T-helper 1 cell treated with Interleukin-12 subunit alpha and Interleukin-12 subunit beta and Interleukin-4 antibody, amounts not matched to agents 30 ng/mL and 1 ng/mL, for 36 hours (primary cell): Measurements from ENCODE around the gene CLRN3. TPM values are rescaled to one million over a fixed set of nuclear protein-coding genes. Genes with fewer than 3 reads are reported as not detected.

Experiments
- intact Hi-C: fragments of 100-400 bp; cut with micrococcal nuclease; formaldehyde crosslinking; loops from one replicate; pipeline ENCODE4 v1.15.1; 2024
- total RNA-seq: library from RNA; stranded (reverse); gene quantifications from 2 replicates; pipeline ENCODE4 v1.2.3, GENCODE V29; 2022

Gene CLRN3
- total RNA-seq, 1 donor from 2014 or later: not detected

GRCh38 chr10:127903789-127904188 lies 11.0 kb upstream of the CLRN3 start:
- intact Hi-C loops: no loop called here

- intact Hi-C loops: no loop called here
Observed at GRCh38 chr10:127899766-127900387, 7.1 kb upstream of the CLRN3 start.

- intact Hi-C loops: no loop called here
Observed at GRCh38 chr10:127897177-127897576, 4.4 kb upstream of the CLRN3 start.

GRCh38 chr10:127896590-127896989 lies 3.8 kb upstream of the CLRN3 start:
- intact Hi-C loops: no loop called here

- intact Hi-C loops: no loop called here
Observed at GRCh38 chr10:127894146-127894545, 1.4 kb upstream of the CLRN3 start.

GRCh38 chr10:127890832-127891334 lies 1.9 kb downstream of the CLRN3 start:
- intact Hi-C loops: no loop called here

GRCh38 chr10:127890216-127890615 lies 2.5 kb downstream of the CLRN3 start:
- intact Hi-C loops: no loop called here

- intact Hi-C loops: no loop called here
Observed at GRCh38 chr10:127889605-127890195, 3.0 kb downstream of the CLRN3 start.

- intact Hi-C loops: no loop called here
Observed at GRCh38 chr10:127888521-127889312, 4.0 kb downstream of the CLRN3 start.

- intact Hi-C loops: no loop called here
Observed at GRCh38 chr10:127887541-127888415, 5.0 kb downstream of the CLRN3 start.

GRCh38 chr10:127886371-127887051 lies 6.2 kb downstream of the CLRN3 start:
- intact Hi-C loops: no loop called here

- intact Hi-C loops: no loop called here
Observed at GRCh38 chr10:127884501-127884900, 8.2 kb downstream of the CLRN3 start.

GRCh38 chr10:127883516-127883915 lies 9.2 kb downstream of the CLRN3 start:
- intact Hi-C loops: no loop called here

- intact Hi-C loops: no loop called here
Observed at GRCh38 chr10:127882801-127883459, 9.8 kb downstream of the CLRN3 start.

GRCh38 chr10:127882391-127882790 lies 10.3 kb downstream of the CLRN3 start:
- intact Hi-C loops: no loop called here

GRCh38 chr10:127881262-127881661 lies 11.5 kb downstream of the CLRN3 start:
- intact Hi-C loops: no loop called here

- intact Hi-C loops: no loop called here
Observed at GRCh38 chr10:127880557-127880956, 12.2 kb downstream of the CLRN3 start.

- intact Hi-C loops: no loop called here
Observed at GRCh38 chr10:127878475-127879055, 14.2 kb downstream of the CLRN3 start.

GRCh38 chr10:127877699-127878098 lies 15.0 kb downstream of the CLRN3 start:
- intact Hi-C loops: no loop called here

- intact Hi-C loops: no loop called here
Observed at GRCh38 chr10:127877116-127877515, 15.6 kb downstream of the CLRN3 start.
